ENCODE results near the gene FOXL3.

Gene FOXL3

GRCh38 chr7:300048-300447 is 10.1 kb downstream of the FOXL3 start:
- H3K27ac ChIP-seq, result no peak overlapping the region
- DNase-seq (ENCODE audit: low read depth, low spot score), result no peak

- no peak for DNase-seq (ENCODE audit: low read depth, low spot score)
- no peak overlapping the region for H3K27ac ChIP-seq
These were observed 10.7 kb downstream of the FOXL3 start for GRCh38 chr7:300546-301290.

- no peak overlapping the region for H3K27ac ChIP-seq
- DNase-seq (ENCODE audit: low read depth, low spot score), result no peak
These were observed 11.5 kb downstream of the FOXL3 start for GRCh38 chr7:301291-302053.

- no peak for DNase-seq (ENCODE audit: low read depth, low spot score)
- H3K27ac ChIP-seq, result no peak overlapping the region
These were observed 12.4 kb downstream of the FOXL3 start for GRCh38 chr7:302054-302992.

GRCh38 chr7:303425-303824 is 13.5 kb downstream of the FOXL3 start:
- no peak overlapping the region for H3K27ac ChIP-seq
- DNase-seq (ENCODE audit: low read depth, low spot score), result no peak

GRCh38 chr7:303884-304573 is 14.1 kb downstream of the FOXL3 start:
- no peak for DNase-seq (ENCODE audit: low read depth, low spot score)

GRCh38 chr7:304574-305409 is 14.8 kb downstream of the FOXL3 start:
- no peak overlapping the region for H3K27ac ChIP-seq
- no peak for DNase-seq (ENCODE audit: low read depth, low spot score)

More at GRCh38 chr7:303884-304573, 14.1 kb downstream of the FOXL3 start:
- H3K27ac ChIP-seq, result no peak overlapping the region

GRCh38 chr7:305410-306151 is 15.6 kb downstream of the FOXL3 start:
- DNase-seq (ENCODE audit: low read depth, low spot score), result no peak
- no peak overlapping the region for H3K27ac ChIP-seq

- H3K27ac ChIP-seq, result no peak overlapping the region
- DNase-seq (ENCODE audit: low read depth, low spot score), result no peak
These were observed 18.0 kb downstream of the FOXL3 start for GRCh38 chr7:307970-308369.

GRCh38 chr7:309586-310228 is 19.7 kb downstream of the FOXL3 start:
- DNase-seq (ENCODE audit: low read depth, low spot score), result no peak
- H3K27ac ChIP-seq, result no peak overlapping the region

- H3K27ac ChIP-seq, result no peak overlapping the region
- DNase-seq (ENCODE audit: low read depth, low spot score), result no peak
These were observed 21.2 kb downstream of the FOXL3 start for GRCh38 chr7:311131-311680.

- DNase-seq (ENCODE audit: low read depth, low spot score), result peak; percentile 49
- H3K27ac ChIP-seq, result no peak overlapping the region
These were observed 21.8 kb downstream of the FOXL3 start for GRCh38 chr7:311796-312195.

GRCh38 chr7:312424-312823 is 22.5 kb downstream of the FOXL3 start:
- H3K27ac ChIP-seq, result no peak overlapping the region
- no peak for DNase-seq (ENCODE audit: low read depth, low spot score)

GRCh38 chr7:314853-315252 is 24.9 kb downstream of the FOXL3 start:
- DNase-seq (ENCODE audit: low read depth, low spot score), result no peak
- H3K27ac ChIP-seq, result no peak overlapping the region

GRCh38 chr7:315516-316265 is 25.7 kb downstream of the FOXL3 start:
- H3K27ac ChIP-seq, result no peak overlapping the region
- DNase-seq (ENCODE audit: low read depth, low spot score), result no peak

GRCh38 chr7:317643-318405 is 27.9 kb downstream of the FOXL3 start:
- DNase-seq (ENCODE audit: low read depth, low spot score), result no peak
- no peak overlapping the region for H3K27ac ChIP-seq

All from epithelial cell of prostate (primary cell).